Measurements from ENCODE around the gene SOX1.

DNA sequence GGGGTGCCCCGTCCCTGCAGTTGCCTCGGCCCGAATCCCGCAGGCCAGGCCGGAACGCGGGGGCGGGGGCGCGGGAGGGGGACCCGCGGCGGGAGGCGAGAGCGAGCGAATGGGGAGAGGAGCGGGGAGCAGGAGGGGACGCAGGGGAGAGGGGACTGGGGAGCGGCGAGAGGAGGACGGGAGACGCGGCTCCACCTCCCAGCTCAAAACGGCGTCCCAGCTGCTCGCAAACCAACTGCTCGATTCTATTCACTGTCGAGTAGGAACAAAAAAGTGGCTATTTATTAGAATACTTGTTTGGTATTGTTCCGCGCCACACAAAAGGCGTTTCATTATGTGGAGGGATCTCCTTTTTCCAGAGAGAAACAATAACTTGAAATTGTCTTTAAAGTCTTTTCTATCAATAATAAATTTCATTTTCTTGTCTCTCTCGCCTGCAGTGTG lies 10.6 kb upstream of the SOX1 start:
- TF ChIP-seq, protein P1, sequence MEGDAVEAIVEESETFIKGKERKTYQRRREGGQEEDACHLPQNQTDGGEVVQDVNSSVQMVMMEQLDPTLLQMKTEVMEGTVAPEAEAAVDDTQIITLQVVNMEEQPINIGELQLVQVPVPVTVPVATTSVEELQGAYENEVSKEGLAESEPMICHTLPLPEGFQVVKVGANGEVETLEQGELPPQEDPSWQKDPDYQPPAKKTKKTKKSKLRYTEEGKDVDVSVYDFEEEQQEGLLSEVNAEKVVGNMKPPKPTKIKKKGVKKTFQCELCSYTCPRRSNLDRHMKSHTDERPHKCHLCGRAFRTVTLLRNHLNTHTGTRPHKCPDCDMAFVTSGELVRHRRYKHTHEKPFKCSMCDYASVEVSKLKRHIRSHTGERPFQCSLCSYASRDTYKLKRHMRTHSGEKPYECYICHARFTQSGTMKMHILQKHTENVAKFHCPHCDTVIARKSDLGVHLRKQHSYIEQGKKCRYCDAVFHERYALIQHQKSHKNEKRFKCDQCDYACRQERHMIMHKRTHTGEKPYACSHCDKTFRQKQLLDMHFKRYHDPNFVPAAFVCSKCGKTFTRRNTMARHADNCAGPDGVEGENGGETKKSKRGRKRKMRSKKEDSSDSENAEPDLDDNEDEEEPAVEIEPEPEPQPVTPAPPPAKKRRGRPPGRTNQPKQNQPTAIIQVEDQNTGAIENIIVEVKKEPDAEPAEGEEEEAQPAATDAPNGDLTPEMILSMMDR (conservative IDR thresholded peaks at IDR 0.05; ENCODE audit: low read length): no peak
- TF ChIP-seq EZH2phosphoT487 (IDR thresholded peaks at IDR 0.05; ENCODE audit: borderline replicate concordance, low read depth, low read length): no peak

Data from OCI-LY7 (cell line).